Glutamatergic neuron (in vitro differentiated cells): ENCODE data around the gene PROCA1. TPM values are rescaled to one million over a fixed set of nuclear protein-coding genes. Genes with fewer than 3 reads are reported as not detected.

Experiments used
- DNase-seq: peaks from one replicate; pipeline ENCODE4 v3.0.0; 2022
- H3K27ac Mint-ChIP-seq: one replicate; pipeline ENCODE4 v1.8.0; 2020; ENCODE audit warnings: mild to moderate bottlenecking, mixed read lengths, inconsistent platforms; ENCODE audit not compliant: unreplicated experiment
- H3K27me3 Mint-ChIP-seq: one replicate; pipeline ENCODE4 v1.8.0; 2020; ENCODE audit warnings: mild to moderate bottlenecking, moderate library complexity, mixed read lengths, inconsistent platforms; ENCODE audit not compliant: unreplicated experiment
- H3K36me3 Mint-ChIP-seq: one replicate; pipeline ENCODE4 v1.8.0; 2020; ENCODE audit warnings: mild to moderate bottlenecking, mixed read lengths, inconsistent platforms; ENCODE audit not compliant: unreplicated experiment
- H3K4me1 Mint-ChIP-seq: one replicate; pipeline ENCODE4 v1.8.0; 2020; ENCODE audit warnings: mild to moderate bottlenecking, low read depth, mixed read lengths, inconsistent platforms; ENCODE audit not compliant: unreplicated experiment
- H3K4me3 Mint-ChIP-seq: one replicate; pipeline ENCODE4 v1.8.0; 2020; ENCODE audit warnings: mild to moderate bottlenecking, mixed read lengths, inconsistent platforms; ENCODE audit not compliant: unreplicated experiment
- H3K9me3 Mint-ChIP-seq: one replicate; pipeline ENCODE4 v1.8.0; 2020; ENCODE audit warnings: mild to moderate bottlenecking, moderate library complexity, mixed read lengths, inconsistent platforms; ENCODE audit not compliant: unreplicated experiment
- CTCF ChIP-seq: fragments of 200-600 bp; sonication (generic); IDR thresholded peaks from one replicate; pipeline ENCODE4 v1.5.0; 2021; ENCODE audit not compliant: partially characterized antibody, unreplicated experiment
- total RNA-seq: library from RNA; stranded (reverse); fragmentation: NEBNext Ultra II Directional; extraction: Animal tissue kit (Norgen Biotek cat#: 25700); gene quantifications from one replicate; pipeline ENCODE4 v1.2.1, GENCODE V29; 2021; ENCODE audit not compliant: unreplicated experiment

The PROCA1 gene
- total RNA-seq, 1 donor from 2014 or later: 36.5 TPM

GRCh38 chr17:28675980-28676379 is 35.7 kb downstream of the PROCA1 start:
- TF ChIP-seq CTCF: no peak
- H3K36me3 Mint-ChIP-seq: peaks cover 12% of the 10 kb centered on the region
- H3K4me3 Mint-ChIP-seq: no peak overlapping the region
- peaks cover 5% of the 10 kb centered on the region for H3K9me3 Mint-ChIP-seq
- DNase-seq: no peak
- H3K27me3 Mint-ChIP-seq: no peaks in the 10 kb centered on the region
- H3K27ac Mint-ChIP-seq: no peak overlapping the region
- no peaks in the 10 kb centered on the region for H3K4me1 Mint-ChIP-seq

GRCh38 chr17:28675490-28675889 is 36.2 kb downstream of the PROCA1 start:
- Mint-ChIP-seq H3K4me3 (no peak overlapping the region), H3K27me3 (no peaks in the 10 kb centered on the region), H3K36me3 (peaks cover 12% of the 10 kb centered on the region), H3K4me1 (no peaks in the 10 kb centered on the region), H3K9me3 (peaks cover 5% of the 10 kb centered on the region), H3K27ac (no peak overlapping the region)
- TF ChIP-seq CTCF: no peak
- no peak for DNase-seq

- Mint-ChIP-seq H3K4me1 (peaks cover 13% of the 10 kb centered on the region), H3K36me3 (peaks cover 12% of the 10 kb centered on the region), H3K27me3 (no peaks in the 10 kb centered on the region), H3K27ac (no peak overlapping the region), H3K9me3 (peaks cover 5% of the 10 kb centered on the region), H3K4me3 (no peak overlapping the region)
- DNase-seq: no peak
- TF ChIP-seq CTCF: no peak
Measured at GRCh38 chr17:28669918-28670317, 41.8 kb downstream of the PROCA1 start.

- Mint-ChIP-seq H3K4me1 (peaks cover 21% of the 10 kb centered on the region), H3K9me3 (no peaks in the 10 kb centered on the region), H3K27me3 (no peaks in the 10 kb centered on the region), H3K36me3 (no peaks in the 10 kb centered on the region), H3K4me3 (peak overlapping the region; percentile 39), H3K27ac (peak overlapping the region; percentile 4)
- TF ChIP-seq CTCF: no peak
- DNase-seq: no peak
Measured at GRCh38 chr17:28667870-28668269, 43.8 kb downstream of the PROCA1 start.

GRCh38 chr17:28665994-28666393 is 45.7 kb downstream of the PROCA1 start:
- Mint-ChIP-seq H3K36me3 (peaks cover 2% of the 10 kb centered on the region), H3K4me1 (peaks cover 23% of the 10 kb centered on the region), H3K9me3 (peaks cover 4% of the 10 kb centered on the region), H3K27me3 (peaks cover 3% of the 10 kb centered on the region), H3K4me3 (no peak overlapping the region), H3K27ac (no peak overlapping the region)
- no peak for DNase-seq
- no peak for TF ChIP-seq CTCF
